ENCODE results near the gene B4GALT2.

GRCh38 chr1:43990271-43991199 is 11.5 kb downstream of the B4GALT2 start:
- TF ChIP-seq POLR2A (IDR thresholded peaks at IDR 0.05; ENCODE audit: low read depth, low read length): no peak
- TF ChIP-seq, protein P1, sequence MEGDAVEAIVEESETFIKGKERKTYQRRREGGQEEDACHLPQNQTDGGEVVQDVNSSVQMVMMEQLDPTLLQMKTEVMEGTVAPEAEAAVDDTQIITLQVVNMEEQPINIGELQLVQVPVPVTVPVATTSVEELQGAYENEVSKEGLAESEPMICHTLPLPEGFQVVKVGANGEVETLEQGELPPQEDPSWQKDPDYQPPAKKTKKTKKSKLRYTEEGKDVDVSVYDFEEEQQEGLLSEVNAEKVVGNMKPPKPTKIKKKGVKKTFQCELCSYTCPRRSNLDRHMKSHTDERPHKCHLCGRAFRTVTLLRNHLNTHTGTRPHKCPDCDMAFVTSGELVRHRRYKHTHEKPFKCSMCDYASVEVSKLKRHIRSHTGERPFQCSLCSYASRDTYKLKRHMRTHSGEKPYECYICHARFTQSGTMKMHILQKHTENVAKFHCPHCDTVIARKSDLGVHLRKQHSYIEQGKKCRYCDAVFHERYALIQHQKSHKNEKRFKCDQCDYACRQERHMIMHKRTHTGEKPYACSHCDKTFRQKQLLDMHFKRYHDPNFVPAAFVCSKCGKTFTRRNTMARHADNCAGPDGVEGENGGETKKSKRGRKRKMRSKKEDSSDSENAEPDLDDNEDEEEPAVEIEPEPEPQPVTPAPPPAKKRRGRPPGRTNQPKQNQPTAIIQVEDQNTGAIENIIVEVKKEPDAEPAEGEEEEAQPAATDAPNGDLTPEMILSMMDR (IDR thresholded peaks at IDR 0.05; ENCODE audit: extremely low read depth in 1 of 2, insufficient read depth in 1 of 2, low read depth in 1 of 2, low read length in 2 of 2): no peak
- no peak for TF ChIP-seq JUN (IDR thresholded peaks at IDR 0.05; ENCODE audit: borderline replicate concordance, insufficient read depth, insufficient read length, low read depth)
- no peak for TF ChIP-seq EZH2 (IDR thresholded peaks at IDR 0.05; ENCODE audit: borderline replicate concordance, low read depth, low read length, severe bottlenecking)
- TF ChIP-seq, protein P2, sequence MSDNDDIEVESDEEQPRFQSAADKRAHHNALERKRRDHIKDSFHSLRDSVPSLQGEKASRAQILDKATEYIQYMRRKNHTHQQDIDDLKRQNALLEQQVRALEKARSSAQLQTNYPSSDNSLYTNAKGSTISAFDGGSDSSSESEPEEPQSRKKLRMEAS (IDR thresholded peaks at IDR 0.05; ENCODE audit: insufficient read depth, insufficient read length): no peak
- TF ChIP-seq POLR2AphosphoS5 (IDR thresholded peaks at IDR 0.05; ENCODE audit: insufficient read depth, low read depth, low read length): no peak

All from endothelial cell of umbilical vein (primary cell).